Measurements from ENCODE around the gene CUL2. TPM values are rescaled to one million over a fixed set of nuclear protein-coding genes. Genes with fewer than 3 reads are reported as not detected.

CUL2 gene
- total RNA-seq, 1 experiment from 2014 or later: 32.4 TPM

GRCh38 chr10:35056133-35056532 lies 34.0 kb downstream of the CUL2 start:
- Histone ChIP-seq H3K9me3 (ENCODE audit: control insufficient read depth, insufficient read depth, low read depth, low read length) (no peaks in the 10 kb centered on the region), H3K36me3 (ENCODE audit: control insufficient read depth, insufficient read depth, low read length) (peaks cover 2% of the 10 kb centered on the region; the same call in 1 of the 2 replicates), H3K27me3 (ENCODE audit: control insufficient read depth, insufficient read depth, low read length) (no peaks in the 10 kb centered on the region), H3K4me1 (ENCODE audit: control insufficient read depth, insufficient read depth, low read length) (no peaks in the 10 kb centered on the region), H3K27ac (ENCODE audit: low read length) (no peak overlapping the region), H3K4me3 (ENCODE audit: low read depth in 2 of 2, low read length in 2 of 2) (no peak overlapping the region)
- CTCF ChIA-PET: no interaction called here
- ATAC-seq (no peak), DNase-seq (ENCODE audit: low read depth, low spot score) (no peak)
- no peak for TF ChIP-seq TCF7L2 (IDR thresholded peaks at IDR 0.05; ENCODE audit: low read depth, low read length)
- TF ChIP-seq CTCF (IDR thresholded peaks at IDR 0.05): no peak
- TF ChIP-seq REST (IDR thresholded peaks at IDR 0.05; ENCODE audit: insufficient read depth in 1 of 2, low read depth in 2 of 2, low read length in 1 of 2): no peak
- TF ChIP-seq POLR2AphosphoS5 (IDR thresholded peaks at IDR 0.05; ENCODE audit: low read depth, low read length): no peak
- no peak for TF ChIP-seq SIN3A (IDR thresholded peaks at IDR 0.05; ENCODE audit: borderline replicate concordance, insufficient read depth, low read depth, low read length)
- intact Hi-C loops (cut with micrococcal nuclease; ENCODE audit: unreplicated experiment) (no loop called here), in situ Hi-C loops (cut with HindIII; ENCODE audit: low pct_unique_long_range_greater_than_20kb, low sequenced_read_pairs) (no loop called here)
- POLR2A ChIA-PET: no interaction called here
- BruUV-seq (replicated peaks): no TSS peak

- ATAC-seq (no peak), DNase-seq (ENCODE audit: low read depth, low spot score) (no peak)
- ChIA-PET POLR2A (no interaction called here), CTCF (no interaction called here)
- BruUV-seq (replicated peaks): no TSS peak
- in situ Hi-C loops (cut with HindIII; ENCODE audit: low pct_unique_long_range_greater_than_20kb, low sequenced_read_pairs) (no loop called here), intact Hi-C loops (cut with micrococcal nuclease; ENCODE audit: unreplicated experiment) (no loop called here)
- Histone ChIP-seq H3K27me3 (ENCODE audit: control insufficient read depth, insufficient read depth, low read length) (no peaks in the 10 kb centered on the region), H3K4me3 (ENCODE audit: low read depth in 2 of 2, low read length in 2 of 2) (no peak overlapping the region), H3K36me3 (ENCODE audit: control insufficient read depth, insufficient read depth, low read length) (peaks cover 4% of the 10 kb centered on the region), H3K27ac (ENCODE audit: low read length) (no peak overlapping the region), H3K9me3 (ENCODE audit: control insufficient read depth, insufficient read depth, low read depth, low read length) (no peaks in the 10 kb centered on the region), H3K4me1 (ENCODE audit: control insufficient read depth, insufficient read depth, low read length) (no peaks in the 10 kb centered on the region)
- no peak for TF ChIP-seq CTCF (IDR thresholded peaks at IDR 0.05)
- no peak for TF ChIP-seq SIN3A (IDR thresholded peaks at IDR 0.05; ENCODE audit: borderline replicate concordance, insufficient read depth, low read depth, low read length)
- TF ChIP-seq TCF7L2 (IDR thresholded peaks at IDR 0.05; ENCODE audit: low read depth, low read length): no peak
- no peak for TF ChIP-seq REST (IDR thresholded peaks at IDR 0.05; ENCODE audit: insufficient read depth in 1 of 2, low read depth in 2 of 2, low read length in 1 of 2)
- TF ChIP-seq POLR2AphosphoS5 (IDR thresholded peaks at IDR 0.05; ENCODE audit: low read depth, low read length): no peak
Observed at GRCh38 chr10:35050568-35050967, 39.6 kb downstream of the CUL2 start.
